CD4-positive, alpha-beta T cell (primary cell): Measurements from ENCODE around the gene MAMLD1. TPM values are rescaled to one million over a fixed set of nuclear protein-coding genes. Genes with fewer than 3 reads are reported as not detected.

Experiments
- ATAC-seq: fragments of 200-7000 bp; cut with Tn5 transposase; one replicate; pipeline ENCODE4 v1.10.0; 2022; ENCODE audit warnings: mild to moderate bottlenecking; ENCODE audit not compliant: poor library complexity
- CTCF ChIA-PET: fragments of 350-600 bp; sonication (Branson Sonifier 250); formaldehyde crosslinking; loops from one replicate; lab custom pipeline; 2021; ENCODE audit warnings: antibody characterized with exemption, inconsistent platforms; lab: Charles Lee
- POLR2A ChIA-PET: fragments of 350-600 bp; sonication (Branson Sonifier 250); formaldehyde crosslinking; loops from one replicate; lab custom pipeline; 2021; ENCODE audit warnings: antibody characterized with exemption, inconsistent platforms; lab: Charles Lee
- DNase-seq, 14 experiments: peaks; one replicate each; pipeline ENCODE4 v3.0.0-alpha.2; 2013 to 2020; ENCODE audit warnings: mixed read lengths in 2 of 14
- H3K27ac ChIP-seq, 2 donors: one replicate each; pipeline versions ENCODE4 v1.5.1 to v1.7.0; 2013; ENCODE audit warnings: low read length in 2 of 2, low read depth in 1 of 2, mild to moderate bottlenecking in 1 of 2
- H3K27me3 ChIP-seq, 2 experiments: 1 replicate in 1 of 2; 2 replicates in 1 of 2; pipeline versions ENCODE4 v1.6.1 to v1.7.0; 2013; ENCODE audit warnings: low read length in 2 of 2, control low read depth in 1 of 2, mild to moderate bottlenecking in 1 of 2, moderate library complexity in 1 of 2; ENCODE audit not compliant: insufficient read depth in 2 of 2, control insufficient read depth in 1 of 2
- H3K36me3 ChIP-seq: one replicate; pipeline ENCODE4 v1.6.1; 2013; ENCODE audit warnings: low read length, control low read depth; ENCODE audit not compliant: insufficient read depth
- H3K4me1 ChIP-seq: one replicate; pipeline ENCODE4 v1.6.1; 2013; ENCODE audit warnings: low read length, control low read depth; ENCODE audit not compliant: insufficient read depth
- H3K4me3 ChIP-seq: one replicate; pipeline ENCODE4 v1.5.1; 2013; ENCODE audit warnings: mild to moderate bottlenecking, low read length, moderate library complexity
- H3K9me3 ChIP-seq, 2 experiments: 1 replicate in 1 of 2; 2 replicates in 1 of 2; pipeline versions ENCODE4 v1.6.1 to v1.7.0; 2013; ENCODE audit warnings: low read length in 2 of 2, mild to moderate bottlenecking in 2 of 2, control low read depth in 1 of 2, moderate library complexity in 1 of 2; ENCODE audit not compliant: control insufficient read depth in 1 of 2, insufficient read depth in 1 of 2
- H3K27ac Mint-ChIP-seq: one replicate; pipeline ENCODE4 v1.8.0; 2020; ENCODE audit warnings: mixed read lengths
- H3K27me3 Mint-ChIP-seq: one replicate; pipeline ENCODE4 v1.8.0; 2021; ENCODE audit warnings: mixed read lengths
- H3K36me3 Mint-ChIP-seq: one replicate; pipeline ENCODE4 v1.8.0; 2021; ENCODE audit warnings: low read depth, mixed read lengths
- H3K4me1 Mint-ChIP-seq: one replicate; pipeline ENCODE4 v1.8.0; 2021; ENCODE audit warnings: low read depth, mixed read lengths
- H3K4me3 Mint-ChIP-seq: one replicate; pipeline ENCODE4 v1.8.0; 2020; ENCODE audit warnings: mild to moderate bottlenecking, mixed read lengths
- H3K9me3 Mint-ChIP-seq: one replicate; pipeline ENCODE4 v1.8.0; 2020; ENCODE audit warnings: mixed read lengths
- CTCF ChIP-seq: fragments of 200-600 bp; IDR thresholded peaks from one replicate; pipeline ENCODE4 v1.8.0; 2022; ENCODE audit warnings: antibody characterized with exemption, mild to moderate bottlenecking
- intact Hi-C, 2 experiments: fragments of 100-400 bp; cut with DNase I in 1 of 2; cut with micrococcal nuclease in 1 of 2; formaldehyde crosslinking; loops; one replicate each; pipeline versions ENCODE4 v1.15.1 to v1.9.0; 2023 to 2025; cut with DNase I, micrococcal nuclease
- total RNA-seq, 174 experiments: library from RNA in 2 of 174; stranded (reverse) in 2 of 174; gene quantifications; one replicate each; pipeline ENCODE4 v1.2.3 and lab custom pipeline; 2021 to 2026

The MAMLD1 gene
- total RNA-seq, 2 experiments from 2014 or later, result 0.45 to 0.96 TPM

DNA sequence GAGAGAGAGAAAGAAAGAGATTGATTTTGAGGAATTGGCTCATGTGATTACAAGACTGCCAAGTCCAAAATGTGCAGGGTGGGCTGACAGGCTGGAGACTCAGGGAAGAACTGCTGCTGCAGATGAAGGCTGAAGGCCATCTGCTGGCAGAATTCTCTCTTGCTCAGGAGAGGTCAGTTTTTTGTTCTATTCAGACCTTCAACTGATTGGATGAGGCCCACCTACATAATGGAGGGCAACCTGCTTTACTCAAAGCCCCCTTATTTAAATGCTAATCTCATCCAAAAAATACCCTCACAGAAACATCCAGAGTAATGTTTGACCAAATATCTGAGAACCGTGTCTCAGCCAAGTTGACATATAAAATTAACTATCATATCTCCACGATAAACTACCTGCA is 38.2 kb upstream of the MAMLD1 start:
- Mint-ChIP-seq H3K4me3 (no peak overlapping the region), H3K9me3 (no peaks in the 10 kb centered on the region), H3K36me3 (no peaks in the 10 kb centered on the region), H3K27ac (no peak overlapping the region), H3K4me1 (no peaks in the 10 kb centered on the region), H3K27me3 (no peaks in the 10 kb centered on the region)
- Histone ChIP-seq H3K4me3 (no peak overlapping the region), H3K36me3 (no peaks in the 10 kb centered on the region), H3K4me1 (no peaks in the 10 kb centered on the region), H3K9me3 (no peaks in the 10 kb centered on the region), H3K27me3 (no peaks in the 10 kb centered on the region), H3K27ac (no peak overlapping the region)
- ChIA-PET POLR2A (no interaction called here), CTCF (no interaction called here)
- DNase-seq (no peak), ATAC-seq (no peak)
- TF ChIP-seq CTCF, result no peak
- intact Hi-C loops, result no loop called here

GRCh38 chrX:150326541-150327247 is 36.4 kb upstream of the MAMLD1 start:
- H3K27me3 Mint-ChIP-seq, result no peaks in the 10 kb centered on the region
- H3K27ac Mint-ChIP-seq, result no peak overlapping the region
- Histone ChIP-seq H3K27me3 (no peaks in the 10 kb centered on the region), H3K27ac (no peak overlapping the region), H3K4me1 (no peaks in the 10 kb centered on the region), H3K9me3 (no peaks in the 10 kb centered on the region), H3K36me3 (no peaks in the 10 kb centered on the region), H3K4me3 (no peak overlapping the region)
- H3K36me3 Mint-ChIP-seq, result no peaks in the 10 kb centered on the region
- TF ChIP-seq CTCF, result no peak
- H3K9me3 Mint-ChIP-seq, result no peaks in the 10 kb centered on the region
- no peaks in the 10 kb centered on the region for H3K4me1 Mint-ChIP-seq
- CTCF ChIA-PET, result no interaction called here
- POLR2A ChIA-PET, result no interaction called here
- ATAC-seq, result no peak
- no peak overlapping the region for H3K4me3 Mint-ChIP-seq
- intact Hi-C loops, result no loop called here
- no peak for DNase-seq

GRCh38 chrX:150329282-150329681 is 33.8 kb upstream of the MAMLD1 start:
- TF ChIP-seq CTCF, result no peak
- POLR2A ChIA-PET, result no interaction called here
- no peak overlapping the region for H3K27ac ChIP-seq
- no peaks in the 10 kb centered on the region for H3K27me3 ChIP-seq
- DNase-seq, result no peak
- Mint-ChIP-seq H3K27me3 (no peaks in the 10 kb centered on the region), H3K4me1 (peaks cover 12% of the 10 kb centered on the region), H3K36me3 (no peaks in the 10 kb centered on the region), H3K4me3 (no peak overlapping the region), H3K27ac (no peak overlapping the region), H3K9me3 (no peaks in the 10 kb centered on the region)
- no peaks in the 10 kb centered on the region for H3K36me3 ChIP-seq
- ATAC-seq, result no peak
- intact Hi-C loops, result no loop called here
- CTCF ChIA-PET, result no interaction called here
- no peak overlapping the region for H3K4me3 ChIP-seq
- peaks cover 3% of the 10 kb centered on the region for H3K4me1 ChIP-seq
- no peaks in the 10 kb centered on the region for H3K9me3 ChIP-seq
